HG03280 (cell line): Measurements from ENCODE around the gene APOL2.

Experiments used
- ATAC-seq: cut with Tn5 transposase; IDR thresholded peaks from one replicate; pipeline ENCODE4 v1.9.1; 2021; ENCODE audit warnings: mild to moderate bottlenecking, moderate library complexity; ENCODE audit not compliant: unreplicated experiment

APOL2 gene

DNA sequence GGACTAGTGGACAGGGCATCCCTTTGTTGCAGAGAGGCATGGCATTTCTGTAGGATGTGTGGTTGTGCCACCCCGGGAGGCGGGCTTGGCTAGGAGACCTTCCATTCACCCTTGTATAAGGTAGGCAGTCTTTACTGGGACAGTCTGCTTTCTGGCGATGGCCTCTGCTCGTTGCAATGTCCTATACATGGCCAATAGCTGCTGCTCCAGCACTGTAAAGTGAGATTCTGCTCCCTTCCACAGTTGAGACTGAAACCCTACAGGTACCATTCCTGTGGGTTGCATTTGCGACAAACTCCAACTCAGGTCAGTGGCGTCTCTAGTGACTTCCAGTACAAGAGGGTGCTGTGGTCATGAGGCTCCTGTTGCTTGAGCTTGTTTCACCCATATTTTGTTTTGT, 58.4 kb downstream of the APOL2 start:
- no peak for ATAC-seq

DNA sequence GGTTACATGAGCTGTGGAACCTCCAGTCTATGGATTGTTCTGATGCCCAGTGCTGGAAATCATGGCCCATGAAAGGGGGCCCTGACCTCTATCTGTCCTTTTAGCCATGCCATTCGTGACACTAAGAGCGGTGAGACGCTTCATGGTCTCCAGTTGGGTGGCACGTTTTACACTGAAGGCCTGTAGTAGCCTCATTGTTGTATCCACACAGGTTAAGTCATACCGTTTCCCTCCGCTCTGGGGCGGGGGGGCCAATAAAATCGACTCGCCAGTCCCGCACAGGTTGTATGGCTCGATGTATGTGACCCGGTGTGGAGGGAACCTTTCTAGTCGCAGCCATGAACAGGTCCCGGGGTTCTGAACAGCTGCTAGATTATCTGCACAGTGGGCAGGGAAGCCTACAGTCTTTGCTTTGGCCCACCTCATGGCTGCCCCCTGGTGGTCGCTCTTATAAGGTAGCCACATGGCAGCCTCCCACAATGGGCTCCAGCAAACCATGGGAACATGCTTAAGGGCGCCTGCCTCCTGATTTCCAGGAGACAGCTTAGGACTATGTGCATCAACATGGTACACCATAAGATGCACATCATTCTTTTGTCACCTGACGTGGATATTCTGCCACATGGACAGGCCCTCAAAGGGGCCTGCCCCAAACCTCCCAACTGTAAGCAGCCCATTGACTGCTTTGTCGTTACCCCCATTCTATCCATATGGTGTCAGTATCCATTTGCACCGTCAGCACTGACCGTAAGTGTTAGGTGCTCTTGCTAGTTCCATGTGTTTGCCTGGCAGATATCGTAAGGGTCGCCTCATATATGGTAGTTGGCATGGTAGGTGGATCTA, 59.1 kb downstream of the APOL2 start:
- peak; percentile 52 for ATAC-seq

DNA sequence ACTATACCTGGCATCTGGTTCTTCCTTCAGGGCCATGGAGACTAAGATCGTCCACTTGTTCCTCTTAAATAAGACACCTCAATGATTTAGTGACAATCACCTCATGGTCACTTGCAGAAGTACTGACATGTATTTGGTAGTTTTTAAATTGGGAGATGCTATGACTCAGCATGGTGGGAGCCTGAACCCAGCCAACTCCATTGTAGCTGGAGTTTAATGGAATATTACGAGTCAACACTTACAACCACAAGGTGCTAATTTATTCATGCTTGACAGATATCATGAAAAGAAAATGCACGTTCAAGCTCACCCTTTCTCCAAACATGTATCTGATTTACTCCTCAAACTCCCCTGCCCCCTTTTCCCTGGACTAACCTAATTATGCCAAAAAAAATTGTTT, 62.2 kb downstream of the APOL2 start:
- ATAC-seq = no peak
